Endothelial cell of umbilical vein (primary cell): ENCODE results near the gene EDEM2.

ENCODE experiments used
- CTCF ChIP-seq, 2 donors: IDR thresholded peaks; 1 replicate in 1 of 2; 2 replicates in 1 of 2; pipeline ENCODE4 v1.5.1; 2011; ENCODE audit warnings: low read length in 2 of 2, mild to moderate bottlenecking in 2 of 2, moderate library complexity in 2 of 2, control low read depth in 1 of 2, inconsistent platforms in 1 of 2, low read depth in 1 of 2; ENCODE audit not compliant: insufficient read depth in 1 of 2; ENCODE audit errors: extremely low read depth in 1 of 2
- EZH2 ChIP-seq: IDR thresholded peaks from 2 replicates; pipeline ENCODE4 v1.6.1; 2012; ENCODE audit warnings: borderline replicate concordance, low read depth, mild to moderate bottlenecking, moderate library complexity, low read length, inconsistent platforms; ENCODE audit not compliant: severe bottlenecking
- FOS ChIP-seq: IDR thresholded peaks from 2 replicates; pipeline ENCODE4 v1.6.1; 2011; ENCODE audit warnings: mild to moderate bottlenecking, low read length, moderate library complexity, borderline replicate concordance; ENCODE audit not compliant: insufficient read depth
- GATA2 ChIP-seq: IDR thresholded peaks from 2 replicates; pipeline ENCODE4 v1.7.0; 2011; ENCODE audit warnings: low read depth, mild to moderate bottlenecking, moderate library complexity, mixed read lengths, low read length; ENCODE audit not compliant: insufficient read length, insufficient read depth
- JUN ChIP-seq: IDR thresholded peaks from 2 replicates; pipeline ENCODE4 v1.6.1; 2011; ENCODE audit warnings: borderline replicate concordance, low read depth; ENCODE audit not compliant: insufficient read length, insufficient read depth
- MYC ChIP-seq: IDR thresholded peaks from one replicate; pipeline ENCODE4 v1.6.1; 2011; ENCODE audit warnings: mild to moderate bottlenecking, low read depth, low read length
- POLR2A ChIP-seq: IDR thresholded peaks from 2 replicates; pipeline ENCODE4 v1.6.1; 2012; ENCODE audit warnings: low read depth, mild to moderate bottlenecking, control low read depth, low read length
- POLR2AphosphoS5 ChIP-seq: IDR thresholded peaks from 2 replicates; pipeline ENCODE4 v1.6.1; 2012; ENCODE audit warnings: low read depth, mild to moderate bottlenecking, control low read depth, low read length, moderate library complexity; ENCODE audit not compliant: insufficient read depth
- TF ChIP-seq, protein P1 (sequence below): IDR thresholded peaks from 2 replicates; pipeline ENCODE4 v1.6.1; 2011; ENCODE audit not compliant: insufficient read depth, insufficient read length

DNA sequence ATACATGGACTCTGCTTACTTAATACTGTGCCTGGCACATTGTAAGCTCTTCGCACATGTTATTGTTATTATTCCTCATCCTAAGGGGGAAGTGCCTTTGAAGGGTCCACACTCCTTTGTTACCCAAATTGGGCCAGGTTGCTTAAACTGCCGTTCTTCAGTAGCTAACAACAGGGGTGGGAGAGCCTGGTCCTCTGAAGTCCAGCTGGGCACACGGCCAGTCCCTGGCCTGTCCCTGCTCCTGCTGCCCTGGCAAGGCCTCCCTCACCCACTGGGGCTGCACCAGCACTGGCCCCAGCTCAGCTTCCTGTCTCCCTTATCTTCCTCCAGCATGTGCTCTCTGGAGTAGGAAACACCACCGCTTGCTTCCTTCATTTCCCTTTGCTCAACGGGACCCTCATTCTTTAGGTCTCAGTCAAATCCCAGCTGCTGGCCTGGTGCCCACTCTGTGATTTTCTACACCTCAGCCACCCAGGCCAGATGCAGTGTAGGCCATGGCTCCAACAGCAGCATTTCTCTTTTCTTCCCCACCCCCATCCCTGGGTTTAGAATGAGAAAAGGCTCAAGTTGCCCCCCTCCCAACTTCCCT, 19.2 kb upstream of the EDEM2 start:
- no peak for TF ChIP-seq CTCF (IDR thresholded peaks at IDR 0.05; ENCODE audit: extremely low read depth in 1 of 2, insufficient read depth in 1 of 2, low read depth in 1 of 2, low read length in 2 of 2)
- peak; percentile 99 for TF ChIP-seq POLR2AphosphoS5
- TF ChIP-seq GATA2 = peak; percentile 99
- TF ChIP-seq POLR2A = peak; percentile 88
- TF ChIP-seq EZH2 = no peak
- TF ChIP-seq, protein P1, sequence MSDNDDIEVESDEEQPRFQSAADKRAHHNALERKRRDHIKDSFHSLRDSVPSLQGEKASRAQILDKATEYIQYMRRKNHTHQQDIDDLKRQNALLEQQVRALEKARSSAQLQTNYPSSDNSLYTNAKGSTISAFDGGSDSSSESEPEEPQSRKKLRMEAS = peak; percentile 63
- peak; percentile 44 for TF ChIP-seq JUN
- peak; percentile 51 for TF ChIP-seq MYC
- peak; percentile 54 for TF ChIP-seq FOS
